ENCODE results near the gene MGAT3.

The MGAT3 gene

DNA sequence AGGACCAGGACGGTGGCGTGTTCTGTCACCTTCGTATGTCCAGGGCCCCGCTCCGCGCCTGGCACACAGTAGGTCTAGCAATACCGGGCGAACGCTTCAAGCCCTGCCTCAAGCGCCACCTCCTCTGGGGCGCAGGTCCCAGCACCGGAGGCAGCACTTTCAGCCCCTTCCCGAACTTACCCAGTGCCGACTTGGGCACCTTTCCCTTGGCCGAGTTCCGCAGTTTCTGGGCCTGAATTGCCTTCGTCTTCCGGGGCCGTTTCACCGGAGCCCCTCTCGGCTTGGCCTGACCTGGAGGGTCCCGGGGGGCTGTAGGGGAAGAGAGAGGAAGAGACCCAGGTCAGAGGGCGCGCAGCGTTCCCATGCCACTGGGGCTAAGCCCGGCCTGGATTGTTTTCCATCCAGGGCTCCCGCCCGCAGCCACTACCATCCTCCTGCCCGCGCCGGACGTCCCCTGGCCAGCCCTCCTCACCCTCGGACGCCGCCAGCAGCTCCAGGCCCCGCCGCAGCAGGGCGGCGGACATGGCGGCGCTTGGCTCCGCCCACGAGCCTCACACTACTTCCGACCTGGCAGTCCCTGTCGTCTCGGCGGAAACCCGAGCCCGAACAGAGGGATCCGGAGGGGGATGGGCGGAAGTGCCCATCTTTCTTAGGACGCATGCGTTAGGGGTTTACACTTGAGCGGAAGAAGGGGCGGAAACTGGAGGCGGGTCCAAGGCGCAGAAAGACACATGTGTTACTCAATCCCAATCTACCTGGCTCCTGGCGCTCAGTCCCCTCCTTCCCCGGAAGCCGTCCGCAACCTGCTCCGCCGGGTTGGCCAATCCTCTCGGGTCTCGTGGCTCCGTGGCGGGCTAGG is 75.6 kb downstream of the MGAT3 start, which contains the start of gene RPS19BP1:
Gene RPS19BP1, minus strand, starts transcription at position 534 of the 859 bp plus-strand sequence. Its CDS starts 10 bp downstream, at position 524.
- DNase-seq: peak; percentile 93 to 98

DNA sequence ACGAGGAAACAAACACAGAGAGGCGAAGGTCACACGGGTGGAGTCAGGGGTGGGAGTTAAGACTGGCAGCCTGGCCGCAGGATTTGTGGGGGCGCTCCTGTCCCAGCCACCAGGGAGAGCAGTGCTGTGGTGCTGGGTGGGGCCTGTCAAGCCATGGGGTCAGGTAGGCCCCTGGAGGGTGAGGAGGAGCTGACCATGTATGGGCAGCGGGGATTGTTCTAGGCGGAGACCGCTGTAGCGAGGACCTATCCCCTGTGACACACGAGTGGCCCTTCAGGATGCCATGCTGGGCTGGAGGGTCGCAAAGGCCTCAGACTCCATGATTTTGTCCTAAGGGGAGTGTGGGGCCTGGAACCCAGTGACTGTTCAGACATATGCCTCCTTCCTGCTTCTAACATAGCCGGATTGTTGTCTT is 77.3 kb downstream of the MGAT3 start:
- DNase-seq: no peak

DNA sequence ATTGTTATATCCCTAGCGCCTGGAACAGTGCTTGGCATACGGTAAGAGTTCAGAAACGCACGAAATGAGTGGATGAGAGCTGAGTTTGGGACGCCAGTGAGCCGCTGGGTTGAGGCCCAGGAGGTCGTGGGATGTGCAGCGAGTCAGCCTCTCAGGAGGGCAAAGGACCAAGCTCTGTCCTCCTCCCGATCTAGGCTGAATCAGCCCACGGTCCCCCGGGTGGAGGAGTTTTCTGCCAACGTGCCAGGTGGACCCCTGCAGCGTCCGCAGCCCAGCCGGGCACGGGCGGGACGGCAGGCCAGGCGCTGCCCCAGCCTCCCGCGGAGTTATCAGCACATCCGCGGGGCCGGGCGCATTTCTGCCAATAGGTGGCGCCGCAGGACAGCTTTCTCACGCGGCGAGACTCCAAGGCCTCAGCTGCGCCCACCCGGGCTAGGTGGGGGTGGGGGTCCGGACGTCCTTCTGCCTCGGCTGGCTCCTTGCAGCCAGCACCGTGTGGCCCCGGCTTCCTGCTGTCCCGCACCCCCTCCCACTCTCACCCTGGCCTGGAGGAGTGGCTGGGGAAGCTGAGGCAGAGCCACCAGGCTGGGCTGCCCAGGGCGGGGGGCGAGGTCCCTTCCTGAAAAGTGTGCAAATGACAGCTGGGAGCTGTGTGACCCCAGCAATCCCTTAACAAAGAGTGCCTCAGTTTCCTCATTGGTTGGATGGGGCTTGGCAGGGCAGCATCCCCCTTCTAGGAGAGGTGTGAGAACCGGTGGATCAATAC is 78.0 kb downstream of the MGAT3 start:
- DNase-seq: peak in 1 of 2 experiments; percentile 41

DNA sequence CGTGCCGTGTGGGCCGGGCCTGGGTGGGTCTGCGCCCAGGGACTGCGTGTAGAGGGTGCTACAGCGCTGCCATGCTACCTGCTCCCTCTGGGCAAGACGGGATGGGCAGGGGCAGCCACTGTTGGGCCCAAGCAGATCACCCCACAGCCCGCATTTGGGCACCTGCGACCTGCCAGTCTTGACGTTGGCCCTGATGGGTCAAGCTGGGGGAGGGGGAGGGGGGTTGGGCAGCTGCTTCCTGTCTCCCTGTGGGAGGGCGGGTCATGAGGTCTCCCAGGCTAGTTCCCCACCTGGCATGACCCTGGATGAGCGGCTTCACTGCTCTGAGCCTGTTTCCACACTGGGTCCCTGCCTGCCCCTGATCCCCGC is 78.5 kb downstream of the MGAT3 start:
- no peak for DNase-seq

DNA sequence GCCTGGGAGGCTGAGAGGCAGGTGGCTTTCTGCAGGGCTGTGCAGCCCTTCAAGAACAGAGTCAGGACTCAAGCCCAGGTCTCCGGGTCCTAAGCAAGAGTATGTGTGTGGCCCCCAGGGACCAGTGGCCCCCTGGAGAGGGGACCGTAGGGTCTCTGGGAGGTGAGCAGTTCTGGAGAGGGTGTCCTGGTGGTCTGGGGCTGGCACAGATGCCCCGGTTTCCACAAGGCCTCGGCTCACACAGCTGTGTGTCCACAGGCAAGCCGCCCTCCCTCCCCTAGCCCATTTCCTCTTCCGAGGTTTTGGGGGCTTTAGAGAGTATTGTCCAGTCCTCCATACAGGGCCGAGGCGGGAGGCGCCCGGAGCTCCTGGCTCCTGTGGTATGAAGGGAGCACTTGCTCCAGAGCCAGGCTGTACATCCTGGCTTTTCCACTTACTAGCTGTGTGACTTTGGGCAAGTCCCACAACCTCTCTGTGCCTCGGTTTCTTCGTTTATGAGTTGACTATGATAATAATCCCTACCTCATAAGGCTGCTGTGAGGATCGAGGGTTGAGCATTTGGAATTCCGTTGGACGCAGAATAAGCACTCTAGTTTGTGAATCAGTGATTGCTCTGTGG is 79.1 kb downstream of the MGAT3 start:
- DNase-seq: no peak

DNA sequence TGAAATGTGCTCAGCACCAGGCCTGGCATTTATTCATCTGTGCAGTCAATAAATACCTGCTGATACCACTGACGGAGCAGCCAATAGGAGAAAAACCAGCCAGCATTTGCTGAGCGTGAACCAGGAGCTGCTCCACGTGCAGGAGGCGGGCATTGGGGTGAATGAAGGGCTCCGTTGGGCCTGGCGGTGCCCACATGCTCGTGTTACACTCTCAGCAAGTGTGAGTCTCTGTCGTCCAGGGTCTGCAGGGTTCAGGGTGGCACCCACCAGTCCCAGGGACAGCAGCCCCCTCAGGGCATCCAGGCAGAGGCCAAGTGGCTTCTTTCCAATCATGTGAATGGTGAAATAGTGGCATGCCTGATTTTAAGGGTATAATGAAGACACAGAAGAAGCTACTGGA is 79.9 kb downstream of the MGAT3 start:
- DNase-seq: no peak

DNA sequence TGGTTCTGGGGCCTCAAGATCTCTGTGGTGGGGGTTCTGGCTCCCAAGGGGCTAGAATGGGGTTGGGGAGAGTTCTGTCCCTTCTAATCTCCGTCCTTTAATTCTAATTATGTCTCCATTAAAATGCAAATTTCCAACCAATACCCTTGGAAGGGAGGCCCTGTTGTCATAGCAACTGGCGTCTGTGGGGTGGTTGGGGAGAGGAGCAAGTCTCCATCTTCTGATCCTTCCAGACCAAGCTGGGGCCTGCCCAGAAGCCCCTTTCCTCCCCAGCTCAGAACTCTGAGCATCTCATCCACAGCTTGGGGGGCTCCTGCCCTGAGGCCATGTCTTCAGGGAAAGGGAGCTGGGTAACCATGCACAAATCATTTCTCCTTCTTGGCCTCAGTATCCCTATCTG is 81.2 kb downstream of the MGAT3 start:
- DNase-seq: no peak
